Measurements from ENCODE around the gene KCTD8.
"Not testable (repeated sequence)": the region's sequence is repeated elsewhere in the genome, so short reads cannot be mapped to it uniquely, and the experiment has no call there.

Gene KCTD8

DNA sequence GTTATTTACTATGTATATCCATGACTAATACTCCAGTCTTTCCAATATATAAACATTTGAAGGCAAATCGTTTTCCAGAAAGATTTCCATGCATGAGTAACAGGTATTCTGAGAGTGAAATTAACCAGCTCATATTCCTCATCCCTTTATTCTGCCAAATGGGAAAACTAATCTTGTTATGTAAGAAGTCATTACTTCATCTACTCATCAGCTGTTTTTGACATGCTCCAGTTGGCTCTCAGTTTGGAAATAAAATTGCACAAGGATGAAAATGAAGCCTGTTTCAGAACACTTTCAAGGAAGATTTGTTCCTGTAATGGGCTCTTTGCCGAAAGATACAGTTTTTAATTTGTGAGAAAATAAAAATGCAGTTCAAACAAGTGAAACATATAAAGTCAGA, 121.9 kb downstream of the KCTD8 start:
- DNase-seq (ENCODE audit: low spot score), result no peak
- FAIRE-seq, result no peak

DNA sequence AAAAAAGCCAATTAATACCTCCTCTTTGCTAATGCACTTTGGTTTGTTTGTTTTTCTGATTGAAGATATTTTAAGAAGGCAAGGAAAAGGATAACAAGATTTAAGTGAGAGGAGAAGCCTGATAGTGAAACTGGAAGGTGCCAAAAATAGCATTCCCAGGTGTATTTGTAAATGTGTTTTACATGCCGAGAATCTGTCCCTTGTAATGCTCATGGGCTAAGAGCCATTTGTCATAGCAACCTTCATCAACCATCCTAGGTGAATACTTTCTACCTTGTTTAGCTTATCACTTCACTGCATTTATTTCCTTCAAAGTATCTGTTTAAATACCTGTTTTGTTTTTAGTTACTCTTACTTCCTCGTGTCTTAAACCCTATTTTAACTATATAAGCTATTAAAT, 127.8 kb downstream of the KCTD8 start:
- no peak for FAIRE-seq

DNA sequence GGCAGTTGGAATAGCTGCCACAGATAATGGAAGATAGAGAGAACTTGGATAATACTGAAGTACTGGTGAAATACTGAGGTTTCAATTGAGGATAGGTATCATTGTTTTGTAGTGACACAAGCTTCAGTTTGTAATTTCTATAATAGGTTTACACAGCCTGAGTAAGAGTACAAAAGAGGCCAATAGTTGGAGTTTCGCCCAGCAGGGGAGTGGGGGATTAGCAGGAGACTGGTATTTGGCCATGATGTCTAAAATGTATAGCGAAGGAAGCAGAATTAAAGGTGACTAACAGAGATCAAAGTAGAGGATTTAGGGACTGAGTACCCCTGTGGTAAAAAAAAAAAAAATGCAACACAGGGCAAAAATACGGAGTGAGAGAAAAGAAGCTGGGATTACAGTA, 129.5 kb downstream of the KCTD8 start:
- FAIRE-seq (no peak), DNase-seq (ENCODE audit: low spot score) (no peak)

More for the DNA sequence above, 127.8 kb downstream of the KCTD8 start:
- DNase-seq (ENCODE audit: low spot score), result no peak

DNA sequence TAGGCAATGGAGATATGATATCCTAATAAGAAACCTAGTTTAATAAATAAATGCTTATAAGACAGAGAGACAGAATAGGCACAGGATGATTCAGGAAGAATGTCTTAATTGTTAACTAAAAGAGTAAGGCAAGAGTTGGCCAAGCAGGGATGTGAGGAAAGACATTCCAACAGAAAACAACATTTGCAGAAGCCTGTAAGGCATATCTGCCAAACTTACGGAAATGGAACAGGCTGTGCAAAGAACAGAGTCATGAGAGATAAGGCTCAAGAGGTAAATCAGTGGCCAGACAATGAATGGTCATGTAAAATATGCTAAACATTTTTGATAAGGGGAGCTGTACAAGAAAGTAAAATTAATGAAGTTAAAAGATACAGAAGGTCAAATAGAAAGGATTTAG, 134.9 kb downstream of the KCTD8 start:
- FAIRE-seq (no peak), DNase-seq (ENCODE audit: low spot score) (no peak)

DNA sequence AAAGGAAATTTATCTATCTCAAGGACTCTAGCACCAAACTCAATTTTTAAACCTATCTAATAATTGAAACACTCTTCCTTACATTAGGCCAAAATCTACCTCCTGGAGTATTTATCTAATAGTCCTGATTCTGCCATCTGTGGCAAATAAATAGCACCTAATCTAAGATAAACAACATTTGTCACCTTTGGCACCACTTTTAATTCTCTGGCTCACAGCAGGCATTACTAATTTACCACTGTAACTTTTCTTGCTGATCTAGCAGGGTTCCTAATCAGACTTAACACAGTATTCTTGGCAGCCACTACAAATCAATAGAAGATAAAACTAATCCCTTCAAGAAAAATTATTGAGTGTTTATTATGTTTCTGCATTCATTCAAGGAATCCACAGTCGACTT, 161.1 kb downstream of the KCTD8 start:
- FAIRE-seq, result no peak
- DNase-seq (ENCODE audit: low spot score), result no peak

DNA sequence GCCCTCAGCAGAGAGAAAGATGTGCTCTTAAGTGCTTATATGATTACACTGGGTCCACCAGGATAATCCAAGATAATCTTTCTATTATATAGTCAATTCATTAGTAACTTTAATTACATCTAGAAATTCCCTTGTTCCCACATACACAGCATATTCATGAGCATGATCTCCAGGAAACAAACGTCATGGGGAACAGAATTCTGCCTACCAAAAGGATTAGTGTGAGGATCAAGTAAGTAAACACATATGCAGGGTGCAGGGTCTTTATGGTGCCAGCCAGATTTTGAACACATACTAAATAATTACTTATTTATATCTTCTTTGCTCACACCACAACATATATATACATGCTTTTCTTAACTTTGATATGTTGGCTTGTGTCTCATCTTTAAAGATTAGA, 169.1 kb downstream of the KCTD8 start:
- FAIRE-seq, result no peak
- no peak for DNase-seq (ENCODE audit: low spot score)

DNA sequence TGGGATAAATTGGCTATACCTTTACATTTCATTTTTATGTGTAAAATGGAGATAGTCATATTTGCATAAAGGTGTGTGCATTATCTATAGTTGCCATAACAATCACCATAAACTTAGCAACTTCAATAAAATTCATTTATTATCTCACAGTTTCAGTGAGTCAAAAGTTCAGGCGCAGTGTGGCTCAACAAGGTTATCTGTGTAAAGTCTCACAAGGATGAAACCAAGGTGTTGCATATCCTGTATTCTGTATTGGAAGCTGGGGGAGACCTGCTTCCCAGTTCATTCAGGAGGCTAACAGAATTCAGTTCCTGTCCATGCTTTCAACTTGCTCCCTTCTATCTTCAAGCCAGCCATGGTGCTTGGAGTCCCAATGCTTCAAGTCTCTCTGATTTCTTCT, 169.5 kb downstream of the KCTD8 start:
- DNase-seq (ENCODE audit: low spot score) (no peak), FAIRE-seq (no peak)

DNA sequence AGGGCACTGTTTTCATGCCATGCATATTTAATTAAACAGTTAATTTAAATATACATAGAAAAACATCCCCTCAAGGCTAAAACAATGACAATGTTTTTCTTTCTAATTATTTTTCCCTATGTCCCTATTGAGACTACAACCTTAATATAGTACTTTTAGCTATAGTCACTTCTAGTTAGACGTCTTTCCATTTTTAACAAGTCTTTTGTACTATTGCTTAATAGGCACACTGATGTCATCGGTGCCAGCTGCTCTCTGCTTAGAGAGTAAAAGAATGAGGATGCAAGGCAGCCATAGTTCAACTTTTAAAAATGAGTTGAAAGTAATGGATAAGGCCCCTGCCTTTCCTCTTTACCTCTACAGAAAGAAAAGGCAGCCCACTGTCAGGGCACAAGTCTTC, 191.1 kb downstream of the KCTD8 start:
- no peak for DNase-seq (ENCODE audit: low spot score)
- no peak for FAIRE-seq

DNA sequence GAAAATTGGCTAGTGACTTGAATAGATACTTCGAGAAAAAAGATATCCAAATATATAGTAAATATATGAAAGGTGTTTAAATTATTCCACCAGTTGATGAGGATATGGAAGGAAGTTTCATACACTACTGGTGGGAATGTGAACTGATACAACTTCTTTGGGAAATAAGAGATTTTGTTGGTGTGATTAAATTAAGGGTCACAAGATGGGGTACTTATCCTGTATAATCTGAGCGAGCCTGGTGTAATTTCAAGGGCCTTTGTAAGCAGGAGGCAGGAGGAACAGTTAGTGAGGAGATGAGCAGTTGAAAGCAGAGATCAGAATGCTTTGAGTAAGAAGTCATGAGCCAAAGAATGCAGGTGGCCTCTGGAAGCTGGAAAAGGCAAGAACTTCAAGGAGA, 192.2 kb downstream of the KCTD8 start:
- DNase-seq (ENCODE audit: low spot score) (no peak), FAIRE-seq (no peak)

DNA sequence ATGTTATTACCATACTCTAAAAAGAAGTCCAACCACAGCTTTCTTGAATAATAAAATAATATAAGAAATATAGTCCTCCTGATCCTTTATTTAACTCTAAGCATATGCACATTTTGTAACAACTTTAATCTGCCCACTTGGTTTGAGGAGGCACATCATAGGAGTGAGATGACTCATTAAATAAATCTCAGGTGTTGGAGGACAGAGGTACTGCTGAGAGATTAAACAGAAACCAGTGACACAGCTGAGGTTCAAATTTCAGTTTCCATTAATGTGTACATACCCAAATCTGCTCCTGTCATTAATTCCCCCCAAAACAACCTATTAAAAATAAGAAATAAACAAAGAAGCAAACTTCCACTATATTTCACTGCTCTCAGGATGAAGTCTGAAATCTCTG, 211.0 kb downstream of the KCTD8 start:
- DNase-seq (ENCODE audit: low spot score) (no peak), FAIRE-seq (no peak)

DNA sequence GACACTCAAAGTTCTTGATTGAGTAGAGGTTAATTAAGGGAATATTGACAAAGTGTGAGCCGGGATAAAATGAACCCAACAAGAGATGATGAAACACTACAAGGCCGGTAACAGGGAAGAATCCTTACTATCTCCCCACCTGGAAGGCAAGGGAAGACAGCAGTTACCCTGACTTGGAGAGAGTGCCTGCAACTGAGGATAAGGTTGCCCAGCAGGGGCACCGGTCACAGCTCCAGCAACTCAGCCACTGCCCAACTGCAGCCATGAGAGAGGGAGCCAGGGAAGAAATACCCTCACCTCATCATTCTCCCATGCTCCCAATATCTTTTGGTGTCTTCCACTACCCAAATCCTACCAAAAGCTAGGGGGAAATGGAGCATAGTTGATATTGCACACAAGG, 212.7 kb downstream of the KCTD8 start:
- DNase-seq (ENCODE audit: low spot score) (no peak), FAIRE-seq (no peak)

DNA sequence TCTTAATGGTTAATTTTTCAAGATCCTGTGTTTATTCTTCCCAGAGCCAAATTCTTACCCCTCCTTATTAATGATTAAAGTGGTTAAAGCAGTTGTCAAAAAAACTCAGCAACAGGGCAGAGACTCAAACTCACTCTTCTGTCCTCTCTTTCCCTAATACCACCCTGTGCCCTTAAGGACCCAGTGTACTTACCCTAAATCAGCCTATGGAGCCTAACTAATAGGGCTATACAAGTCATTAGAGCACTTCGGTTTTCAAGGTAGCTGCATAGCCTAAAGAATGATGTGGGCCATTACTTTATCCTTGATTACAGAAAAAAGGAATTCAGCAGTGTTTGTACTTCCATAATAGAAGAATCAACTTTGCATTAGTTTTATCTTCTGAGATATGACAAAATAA, 216.3 kb downstream of the KCTD8 start:
- FAIRE-seq (no peak), DNase-seq (ENCODE audit: low spot score) (no peak)

DNA sequence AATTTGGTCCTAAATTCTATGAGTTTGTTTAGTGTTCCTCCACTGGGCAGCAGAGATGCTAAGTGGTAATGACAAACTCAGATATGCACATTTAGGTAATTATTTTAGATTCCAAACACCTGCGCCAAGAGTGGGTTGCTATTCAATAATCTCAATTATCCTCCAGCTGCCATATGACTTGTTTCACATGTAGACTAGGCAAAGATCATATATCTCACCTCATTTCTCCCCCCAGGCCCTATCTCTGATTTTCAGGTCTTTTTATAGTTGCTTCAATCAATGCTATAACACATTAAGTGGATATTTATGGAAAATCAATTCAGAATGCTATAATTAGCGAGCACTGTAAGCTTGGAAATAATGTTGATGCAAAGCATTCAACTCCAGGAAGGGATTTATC, 217.6 kb downstream of the KCTD8 start:
- FAIRE-seq (no peak), DNase-seq (ENCODE audit: low spot score) (no peak)

DNA sequence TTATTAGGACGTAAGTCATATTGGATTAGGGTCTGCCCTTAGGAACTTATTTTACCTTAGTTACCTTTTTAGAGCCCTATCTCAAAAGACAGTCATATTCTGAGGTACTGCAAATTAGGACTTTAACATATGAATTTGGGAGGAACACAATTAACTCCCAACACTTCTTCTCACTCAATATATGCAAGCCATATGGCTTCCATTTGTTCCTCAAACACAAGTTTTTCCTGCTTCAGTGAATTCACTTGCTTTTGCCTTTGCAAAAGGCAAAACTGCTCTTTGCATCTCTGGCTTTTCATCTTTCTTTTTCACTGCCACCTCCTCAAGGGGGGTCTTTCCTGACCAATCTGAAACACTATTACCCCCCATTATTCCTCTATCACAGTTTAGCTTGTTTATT, 220.3 kb downstream of the KCTD8 start:
- no peak for DNase-seq (ENCODE audit: low spot score)
- no peak for FAIRE-seq

DNA sequence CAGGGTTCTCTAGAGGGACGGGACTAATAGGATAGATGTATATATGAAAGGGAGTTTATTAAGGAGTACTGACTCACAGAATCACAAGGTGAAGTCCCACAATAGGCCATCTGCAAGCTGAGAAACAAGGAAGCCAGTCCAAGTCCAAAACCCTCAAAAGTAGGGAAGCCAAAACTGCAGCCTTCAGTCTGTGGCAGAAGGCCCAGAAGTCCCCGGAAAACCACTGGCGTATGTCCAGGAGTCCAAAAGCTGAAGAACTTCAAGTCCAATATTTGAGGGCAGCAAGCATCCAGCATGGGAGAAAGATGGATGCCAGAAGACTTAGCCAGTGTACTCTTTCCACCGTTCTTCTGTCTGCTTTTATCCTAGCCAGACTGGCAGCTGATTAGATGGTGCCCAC, 227.2 kb downstream of the KCTD8 start:
- DNase-seq (ENCODE audit: low spot score), result no peak
- no peak for FAIRE-seq

DNA sequence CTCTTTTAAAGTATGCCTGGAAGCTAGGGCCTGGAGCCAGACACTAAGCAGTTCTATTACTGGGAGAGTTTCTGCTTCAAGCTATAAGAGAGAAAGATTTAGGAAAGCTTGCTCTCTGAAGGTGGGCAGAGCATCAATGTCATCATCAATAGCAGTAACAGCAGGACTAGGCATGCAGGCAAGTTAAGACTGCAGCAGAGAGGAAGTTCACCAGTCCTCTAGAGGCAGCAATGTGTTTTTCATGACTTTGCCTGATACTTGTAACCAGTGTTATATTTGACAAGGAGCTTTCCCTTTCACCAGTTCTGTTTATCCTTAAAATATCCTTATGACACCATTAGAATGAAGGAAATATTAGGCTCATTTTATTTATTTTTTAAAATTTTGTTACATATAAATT, 237.9 kb downstream of the KCTD8 start:
- FAIRE-seq (no peak), DNase-seq (ENCODE audit: low spot score) (no peak)

DNA sequence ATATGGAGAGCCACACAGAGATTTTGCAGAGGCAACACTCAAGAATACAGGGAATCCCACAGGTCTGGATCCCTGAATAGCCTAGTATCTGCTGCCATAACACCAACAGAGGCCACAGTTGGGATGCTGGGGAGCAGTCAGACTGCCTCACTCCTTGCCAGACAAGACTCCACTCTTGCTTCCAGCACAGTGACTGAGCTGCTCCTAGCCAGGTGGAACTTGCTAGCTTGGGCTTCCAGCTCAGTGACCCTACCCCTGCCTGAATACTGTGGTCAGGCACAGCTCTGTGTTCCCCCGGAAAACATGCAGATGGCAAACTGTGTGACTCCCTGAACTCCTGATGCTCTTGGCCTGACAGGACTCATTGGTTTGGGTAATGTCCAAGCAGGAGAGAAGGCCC, 251.8 kb downstream of the KCTD8 start:
- DNase-seq (ENCODE audit: low spot score), result no peak
- no peak for FAIRE-seq

DNA sequence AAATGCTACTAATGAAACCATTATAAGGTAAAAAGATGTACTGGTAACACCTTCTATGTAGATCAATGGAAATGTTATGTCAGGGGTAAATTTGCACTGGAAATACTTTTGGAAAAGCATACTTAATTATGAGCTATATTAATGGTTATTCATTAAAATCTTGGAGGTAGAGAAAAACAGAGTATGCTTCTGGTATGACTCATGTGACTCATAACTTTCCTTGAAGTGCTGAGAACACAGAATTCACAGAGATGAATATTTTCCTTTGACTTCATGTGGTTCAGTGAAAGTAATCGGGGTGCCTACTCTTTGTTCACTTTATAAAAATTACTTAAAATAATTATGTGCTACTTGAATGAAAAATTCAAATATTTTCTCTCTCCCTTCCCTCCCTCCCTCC, 254.2 kb downstream of the KCTD8 start:
- FAIRE-seq (no peak), DNase-seq (ENCODE audit: low spot score) (no peak)

DNA sequence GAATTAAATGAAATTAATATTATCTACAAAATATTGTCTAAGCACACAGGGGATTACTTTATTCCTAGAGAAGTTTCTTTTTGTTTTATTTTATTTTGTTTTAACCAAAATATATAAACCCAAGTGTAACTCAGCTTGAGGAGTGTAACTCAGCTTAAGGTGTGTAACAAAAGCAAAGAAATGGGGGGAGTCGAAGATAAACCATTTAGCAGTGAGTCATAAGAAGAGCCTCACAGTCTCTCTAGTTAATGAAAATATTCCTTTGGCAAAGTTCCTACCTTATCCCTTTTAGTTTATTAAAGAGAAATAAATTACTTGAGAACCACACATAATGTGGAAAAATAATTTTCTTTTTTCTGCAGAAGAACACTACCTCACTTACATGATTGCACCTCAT, 261.8 kb downstream of the KCTD8 start:
- DNase-seq (ENCODE audit: low spot score) (no peak), FAIRE-seq (no peak)

DNA sequence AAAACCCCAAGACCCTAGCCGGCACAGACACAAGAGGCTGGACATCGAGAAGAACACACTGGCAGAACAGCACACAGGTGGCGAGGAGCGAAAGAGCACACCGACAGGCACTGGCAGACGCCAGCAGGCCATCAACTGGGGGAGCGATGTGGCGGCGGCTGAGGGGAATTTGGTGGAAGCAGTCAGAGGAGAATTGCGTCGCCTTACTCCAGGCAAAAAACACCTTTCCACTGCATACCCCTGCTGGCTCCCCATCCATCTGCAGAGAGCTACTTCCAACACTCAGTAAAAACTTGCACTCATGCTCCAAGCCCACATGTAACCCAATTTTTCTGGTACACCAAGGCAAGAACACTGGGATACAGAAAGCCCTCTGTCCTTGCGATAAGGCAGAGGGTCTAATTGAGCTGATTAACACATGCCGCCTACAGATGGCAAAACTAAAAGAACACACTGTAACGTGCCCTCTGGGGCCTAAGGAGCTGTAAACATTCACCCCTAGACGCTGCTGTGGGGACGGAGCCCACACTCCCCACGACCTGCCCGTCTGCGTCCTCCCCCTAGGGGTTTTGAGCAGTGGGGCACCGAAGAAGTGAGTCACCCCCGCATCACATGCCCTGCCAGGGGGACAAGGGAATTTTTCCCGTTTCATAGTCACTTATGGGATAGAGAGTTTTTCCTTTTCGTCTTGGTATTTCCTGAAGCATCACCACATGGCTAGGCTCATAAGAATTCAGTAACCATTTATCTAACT, 262.3 kb downstream of the KCTD8 start:
- DNase-seq (ENCODE audit: low spot score) (no peak), FAIRE-seq (no peak)

DNA sequence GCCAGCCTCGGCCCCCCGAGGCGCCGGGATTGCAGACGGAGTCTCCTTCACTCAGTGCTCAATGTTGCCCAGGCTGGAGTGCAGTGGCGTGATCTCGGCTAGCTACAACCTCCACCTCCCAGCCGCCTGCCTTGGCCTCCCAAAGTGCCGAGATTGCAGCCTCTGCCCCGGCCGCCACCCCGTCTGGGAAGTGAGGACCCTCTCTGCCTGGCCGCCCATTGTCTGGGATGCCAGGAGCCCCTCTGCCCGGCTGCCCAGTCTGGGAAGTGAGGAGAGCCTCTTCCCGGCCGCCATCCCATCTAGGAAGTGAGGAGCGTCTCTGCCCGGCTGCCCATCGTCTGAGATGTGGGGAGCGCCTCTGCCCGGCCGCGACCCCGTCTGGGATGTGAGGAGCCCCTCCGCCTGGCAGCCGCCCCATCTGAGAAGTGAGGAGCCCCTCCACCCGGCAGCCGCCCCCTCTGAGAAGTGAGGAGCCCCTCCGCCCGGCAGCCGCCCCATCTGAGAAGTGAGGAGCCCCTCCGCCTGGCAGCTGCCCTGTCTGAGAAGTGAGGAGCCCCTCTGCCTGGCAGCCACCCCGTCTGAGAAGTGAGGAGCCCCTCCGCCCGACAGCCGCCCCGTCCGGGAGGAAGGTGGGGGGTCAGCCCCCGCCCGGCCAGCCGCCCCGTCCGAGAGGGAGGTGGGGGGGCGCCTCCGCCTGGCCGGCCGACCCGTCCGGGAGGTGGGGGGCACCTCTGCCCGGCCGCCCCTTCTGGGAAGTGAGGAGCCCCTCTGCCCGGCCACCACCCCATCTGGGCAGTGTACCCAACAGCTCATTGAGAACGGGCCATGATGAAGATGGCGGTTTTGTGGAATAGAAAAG, 266.9 kb downstream of the KCTD8 start:
- DNase-seq (ENCODE audit: low spot score); FAIRE-seq: not testable (repeated sequence)

DNA sequence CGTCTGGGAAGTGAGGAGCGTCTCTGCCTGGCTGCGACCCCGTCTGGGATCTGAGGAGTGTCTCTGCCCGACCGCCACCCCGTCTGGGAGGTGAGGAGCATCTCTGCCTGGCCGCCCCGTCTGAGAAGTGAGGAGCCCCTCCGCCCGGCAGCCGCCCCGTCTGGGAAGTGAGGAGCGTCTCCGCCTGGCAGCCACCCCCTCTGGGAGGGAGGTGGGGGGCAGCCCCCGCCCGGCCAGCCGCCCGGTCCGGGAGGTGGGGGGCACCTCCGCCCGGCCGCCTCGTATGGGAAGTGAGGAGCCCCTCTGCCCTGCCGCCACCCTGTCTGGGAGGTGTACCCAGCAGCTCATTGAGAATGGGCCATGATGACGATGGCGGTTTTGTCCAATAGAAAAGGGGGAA, 280.8 kb downstream of the KCTD8 start:
- not testable (repeated sequence) for DNase-seq (ENCODE audit: low spot score)

DNA sequence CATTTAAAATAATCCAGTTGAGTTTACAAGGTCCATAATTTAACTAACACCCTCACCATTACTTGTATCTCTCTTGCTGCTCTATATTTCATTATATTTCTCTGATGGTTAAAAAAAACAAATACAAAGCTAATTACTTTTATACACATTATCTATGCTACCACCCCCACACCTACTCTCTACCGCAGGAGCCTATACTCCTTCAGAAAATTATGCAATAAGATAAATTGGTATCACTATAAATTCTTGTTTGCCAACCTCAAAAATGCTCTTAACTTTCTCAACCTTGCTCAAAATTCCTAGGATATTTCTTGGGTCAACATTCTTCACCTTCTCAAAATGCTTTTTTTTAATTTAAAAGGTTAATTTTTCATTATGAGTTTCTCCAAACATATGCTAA, 282.7 kb downstream of the KCTD8 start:
- DNase-seq (ENCODE audit: low spot score) (no peak), FAIRE-seq (no peak)

More for the DNA sequence above, 280.8 kb downstream of the KCTD8 start:
- not testable (repeated sequence) for FAIRE-seq

Data from RCC 7860 (cell line).